Measurements from ENCODE around the gene GAS1.

GAS1 gene

DNA sequence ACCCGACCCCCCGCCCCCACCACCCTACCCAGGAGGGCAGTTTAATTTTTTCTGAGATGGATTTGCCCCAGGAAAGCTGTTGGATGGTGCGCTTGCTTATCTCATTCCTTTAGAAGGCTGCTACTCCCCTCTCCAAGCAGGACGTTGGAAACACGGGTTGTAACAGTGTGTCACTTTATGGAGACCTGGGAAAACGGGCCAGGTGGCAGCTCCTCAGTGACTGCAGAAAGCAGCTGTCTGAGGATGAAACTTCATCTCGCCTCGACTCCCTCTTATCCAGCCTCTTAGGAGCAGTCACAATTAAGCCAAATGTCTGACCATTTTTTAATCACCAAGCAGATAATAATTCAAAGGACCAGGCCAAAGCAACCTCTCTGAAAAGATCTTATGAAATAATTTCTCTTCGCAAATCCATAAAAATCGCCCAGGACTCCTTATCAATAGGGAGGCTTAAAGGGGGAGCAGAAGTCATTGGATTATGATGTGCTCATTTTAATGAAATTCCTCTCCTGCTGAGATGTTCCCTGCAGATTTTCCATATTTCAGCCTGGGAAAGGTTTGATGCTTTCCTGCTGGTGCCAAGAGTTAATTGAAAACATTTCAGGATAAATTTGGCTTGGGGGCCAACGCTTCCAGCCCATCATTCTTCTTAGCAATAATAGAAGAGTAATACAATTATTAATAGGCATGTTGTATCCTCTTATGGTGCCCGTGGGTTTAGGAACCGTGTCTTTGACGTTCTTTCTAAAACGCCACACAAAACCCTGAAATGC is 26.0 kb downstream of the GAS1 start:
- DNase-seq: no peak

DNA sequence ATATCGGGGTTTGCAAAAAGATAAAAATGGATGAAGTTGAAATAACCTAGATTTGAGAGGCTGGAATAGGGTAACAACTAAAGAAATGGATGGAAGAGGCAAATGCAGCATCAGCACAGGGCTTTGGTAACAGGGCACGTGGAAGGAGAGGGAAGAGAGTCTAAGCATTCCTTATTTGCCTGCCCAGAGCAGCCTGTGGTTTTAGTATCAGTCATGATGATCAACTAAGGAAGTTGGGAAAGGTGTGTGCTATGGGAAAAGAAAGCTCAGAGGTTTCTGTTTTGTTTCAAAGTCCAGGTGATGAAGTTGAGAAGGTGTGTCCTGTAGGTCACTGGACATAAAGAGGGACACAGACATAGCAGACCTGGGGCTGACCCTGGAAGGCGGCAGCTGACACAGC is 28.8 kb downstream of the GAS1 start:
- DNase-seq: no peak

DNA sequence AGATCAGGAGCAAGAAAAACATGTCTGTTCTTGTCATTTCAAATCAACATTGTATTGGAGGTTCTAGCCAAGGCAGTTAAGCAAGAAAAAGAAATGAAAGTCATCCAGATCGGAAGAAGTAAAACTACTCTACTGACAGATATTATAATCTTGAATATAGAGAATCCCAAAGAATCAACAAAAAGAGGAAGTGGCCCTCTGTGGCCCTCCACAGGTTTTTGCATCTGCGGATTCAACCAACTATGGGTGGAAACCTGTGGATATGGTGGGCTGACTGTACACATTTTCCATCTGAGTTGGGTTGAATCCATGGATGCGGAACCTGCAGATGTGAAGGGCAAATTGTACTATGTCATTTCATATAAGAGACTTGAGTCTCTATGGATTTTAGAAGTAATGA is 35.1 kb downstream of the GAS1 start:
- DNase-seq: no peak

DNA sequence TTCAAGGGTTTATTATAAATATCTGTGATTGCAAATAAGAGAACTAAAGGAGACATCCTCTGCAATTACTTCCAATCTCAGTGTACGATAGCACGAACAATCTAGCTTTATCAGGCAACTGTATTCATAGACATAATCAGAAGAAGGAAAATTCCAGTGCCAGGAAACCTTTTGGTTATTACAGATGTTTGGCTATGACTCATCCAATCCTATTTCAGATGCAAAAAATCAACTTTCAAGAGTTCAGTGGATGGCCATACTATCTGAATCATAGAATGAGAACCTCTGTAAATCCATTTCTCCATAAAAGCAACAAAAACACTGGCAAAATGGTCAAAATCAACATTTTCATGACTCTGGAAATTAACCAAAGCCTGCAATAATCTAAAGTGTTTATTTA is 37.9 kb downstream of the GAS1 start:
- DNase-seq: no peak

DNA sequence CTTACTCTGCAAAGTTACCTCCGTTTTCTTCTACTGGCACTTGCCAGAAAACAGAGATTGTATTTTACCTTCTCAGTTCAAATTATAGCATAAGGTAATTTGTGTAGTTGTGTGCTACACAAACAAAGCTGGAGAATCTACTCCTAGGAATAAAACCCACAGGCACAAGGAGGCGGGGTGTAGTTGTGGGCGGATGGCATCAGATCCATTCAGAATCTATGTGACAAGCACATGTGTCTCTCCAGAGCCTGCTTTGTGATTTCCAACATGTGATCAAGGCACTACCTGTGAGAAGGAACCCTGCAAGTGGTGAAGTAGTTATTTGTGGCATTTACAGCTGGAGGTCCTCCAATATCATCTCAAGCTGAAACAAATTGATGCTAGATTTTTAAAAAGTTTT is 39.0 kb downstream of the GAS1 start:
- no peak for DNase-seq

DNA sequence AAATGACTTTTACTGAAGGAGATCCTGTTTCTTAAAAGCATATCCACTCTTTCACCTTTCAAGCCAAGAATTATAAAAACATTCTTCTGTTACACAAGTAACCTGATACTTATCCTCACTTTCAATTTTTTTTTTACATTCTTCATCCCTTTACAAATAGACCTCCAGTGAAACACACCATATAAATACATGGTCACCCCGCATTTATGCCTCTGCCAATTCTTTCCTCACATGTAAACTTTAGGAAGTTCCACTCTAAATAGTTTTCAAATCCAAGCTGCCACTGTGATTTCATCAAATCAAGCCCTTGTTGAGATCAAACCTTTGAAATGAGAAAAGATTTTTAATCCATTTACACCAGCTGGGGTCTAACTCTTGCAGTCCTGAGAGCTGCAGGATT is 40.0 kb downstream of the GAS1 start:
- DNase-seq: no peak

DNA sequence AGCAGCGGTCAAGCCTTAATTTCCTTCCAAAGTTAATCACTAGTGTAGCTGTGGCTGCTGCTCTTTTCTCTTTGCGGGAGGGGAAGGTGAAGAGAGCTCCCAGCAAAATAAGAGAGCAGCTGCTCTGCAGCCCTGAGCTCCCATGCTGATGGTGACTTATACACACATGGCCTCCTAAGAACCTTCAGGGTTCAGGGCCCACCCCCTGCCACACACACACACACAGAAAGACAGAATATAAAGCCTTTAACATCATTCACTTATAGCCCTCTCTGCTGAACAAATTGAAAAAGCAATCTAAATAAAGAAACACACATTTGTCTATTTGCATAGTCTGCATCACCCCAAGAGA is 43.6 kb downstream of the GAS1 start:
- no peak for DNase-seq

DNA sequence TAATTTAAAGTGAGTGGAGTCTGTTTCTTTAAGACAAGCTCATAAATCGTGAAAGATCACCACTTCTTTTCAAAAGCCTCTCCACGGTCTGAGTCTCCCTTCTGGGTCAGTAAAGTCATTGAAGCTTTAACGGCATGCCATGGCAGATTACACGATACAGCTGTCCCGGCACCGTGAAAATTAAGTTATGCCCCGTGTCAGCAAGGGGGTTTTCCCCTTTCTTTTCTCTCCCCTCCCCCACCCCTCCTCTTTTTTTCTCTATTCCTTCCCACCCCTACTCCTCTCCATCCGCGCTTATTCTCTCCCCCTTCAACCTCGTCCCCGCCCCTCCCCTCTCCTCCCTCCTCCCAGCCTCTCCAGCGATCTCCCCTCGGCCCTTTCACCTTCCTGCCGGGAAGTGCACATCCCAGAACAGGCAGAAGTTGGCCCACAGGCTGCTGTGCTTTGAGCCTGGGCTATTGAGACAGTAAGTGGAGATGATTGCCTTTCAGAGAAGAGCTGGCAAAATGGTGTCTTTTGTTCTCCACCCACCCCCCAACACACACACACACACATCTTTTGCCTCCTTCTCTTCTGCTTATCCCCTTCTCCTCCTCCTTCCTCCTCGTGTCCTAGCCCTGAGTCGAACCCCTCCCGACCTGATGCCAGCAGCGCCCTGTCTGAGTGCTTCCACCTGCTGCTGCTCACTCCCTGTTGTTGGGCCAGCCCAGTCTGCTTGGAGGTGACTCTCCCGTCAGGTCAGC is 44.1 kb downstream of the GAS1 start:
- no peak for DNase-seq

DNA sequence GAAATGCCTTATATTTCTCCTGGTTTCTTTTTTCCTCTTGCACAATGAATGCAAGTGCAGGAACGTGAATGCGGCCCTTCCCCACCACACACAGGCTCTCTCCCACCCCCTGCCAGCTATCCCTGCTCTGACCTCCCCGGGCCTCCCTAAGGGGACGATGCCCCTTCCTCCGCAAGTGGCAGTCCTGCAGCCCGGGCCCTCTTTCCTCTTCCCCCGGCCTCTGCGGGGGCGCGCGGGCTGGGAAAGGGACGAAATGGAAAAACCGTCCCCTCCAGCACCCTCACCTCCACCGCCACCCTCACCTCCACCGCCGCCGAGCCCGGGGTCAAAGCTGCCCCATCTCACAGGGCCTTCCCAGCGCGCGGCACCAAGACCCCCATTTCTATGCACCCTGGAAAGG is 44.7 kb downstream of the GAS1 start:
- DNase-seq: no peak

DNA sequence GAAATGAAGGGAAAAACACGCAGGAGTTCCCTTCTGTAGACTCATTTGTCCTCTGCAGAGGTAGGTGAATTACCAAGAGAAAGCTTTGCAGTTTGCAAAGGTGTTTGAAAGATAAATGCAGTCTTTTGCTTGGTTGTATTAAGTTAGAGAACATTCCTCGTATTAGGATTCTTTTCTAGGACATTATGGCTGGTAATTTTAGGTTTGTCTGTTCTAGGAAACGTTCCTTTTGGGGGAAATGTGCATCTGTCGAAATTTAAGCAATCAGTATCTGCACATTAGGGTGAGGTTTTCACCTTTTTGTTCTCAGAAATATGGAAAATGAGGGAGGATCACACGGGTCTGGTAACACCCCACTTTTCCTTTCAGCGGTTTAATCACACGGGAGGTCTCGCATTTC is 45.1 kb downstream of the GAS1 start:
- no peak for DNase-seq

DNA sequence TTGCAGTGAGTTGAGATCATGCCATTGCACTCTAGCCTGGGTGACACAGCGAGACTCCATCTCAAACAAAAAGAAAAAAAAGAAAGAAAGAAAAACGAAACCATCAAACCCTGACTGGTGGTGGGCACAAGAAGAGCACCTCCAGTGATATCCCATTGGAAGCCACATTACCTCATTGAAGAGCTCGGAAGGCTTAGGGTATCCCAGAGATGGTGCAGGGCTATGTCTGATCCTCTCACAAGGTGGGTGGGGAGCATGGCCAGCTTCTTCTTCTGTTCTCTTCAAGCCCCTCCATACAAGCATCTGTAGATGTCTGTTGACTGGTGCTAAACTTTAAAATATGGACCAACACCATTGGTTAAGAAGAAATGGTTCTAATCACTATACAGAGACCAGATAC is 45.8 kb downstream of the GAS1 start:
- no peak for DNase-seq
